Measurements from ENCODE around the gene DHRS12. TPM values are rescaled to one million over a fixed set of nuclear protein-coding genes. Genes with fewer than 3 reads are reported as not detected.

Gene DHRS12
- total and polyA plus RNA-seq, 3 donors from 2014 or later = 11.4 to 16.8 (median 15.9) TPM

GRCh38 chr13:51764184-51765141, 39.5 kb downstream of the DHRS12 start:
- intact Hi-C loops (cut with DNase I; ENCODE audit: low total_unique reads) = no loop called here
- Histone ChIP-seq H3K27me3 (no peaks in the 10 kb centered on the region), H3K36me3 (ENCODE audit: low read depth, missing control alignments) (no peaks in the 10 kb centered on the region), H3K9me3 (no peaks in the 10 kb centered on the region), H3K4me1 (peaks cover 29% of the 10 kb centered on the region), H3K4me3 (no peak overlapping the region), H3K27ac (peak overlapping the region; percentile 68 to 89)
- TF ChIP-seq CTCF (IDR thresholded peaks at IDR 0.05) = no peak
- TF ChIP-seq POLR2A (IDR thresholded peaks at IDR 0.05) = no peak
- 50 to 51% methylated on average over 12 of the region's 12 CpGs for WGBS, 2 donors
- DNase-seq = peak; percentile 87

- WGBS, 2 donors = 91 to 95% methylated on average over 2 of the region's 2 CpGs
- intact Hi-C loops (cut with DNase I; ENCODE audit: low total_unique reads) = no loop called here
Observed at GRCh38 chr13:51763486-51763885, 40.5 kb downstream of the DHRS12 start.

GRCh38 chr13:51761643-51762350, 42.2 kb downstream of the DHRS12 start:
- intact Hi-C loops (cut with DNase I; ENCODE audit: low total_unique reads) = no loop called here
- Histone ChIP-seq H3K36me3 (ENCODE audit: low read depth, missing control alignments) (no peaks in the 10 kb centered on the region), H3K27me3 (no peaks in the 10 kb centered on the region), H3K4me3 (no peak overlapping the region), H3K4me1 (peaks cover 16% of the 10 kb centered on the region), H3K27ac (no peak overlapping the region), H3K9me3 (no peaks in the 10 kb centered on the region)
- no peak for TF ChIP-seq POLR2A (IDR thresholded peaks at IDR 0.05)
- no peak for TF ChIP-seq CTCF (IDR thresholded peaks at IDR 0.05)
- WGBS, 2 donors = 96 to 97% methylated on average over 16 of the region's 16 CpGs
- DNase-seq = no peak

More at GRCh38 chr13:51763486-51763885, 40.5 kb downstream of the DHRS12 start:
- Histone ChIP-seq H3K4me3 (no peak overlapping the region), H3K36me3 (ENCODE audit: low read depth, missing control alignments) (no peaks in the 10 kb centered on the region), H3K9me3 (no peaks in the 10 kb centered on the region), H3K4me1 (peaks cover 19% of the 10 kb centered on the region), H3K27me3 (no peaks in the 10 kb centered on the region), H3K27ac (peak overlapping the region; percentile 68 to 89)
- DNase-seq = no peak
- TF ChIP-seq CTCF (IDR thresholded peaks at IDR 0.05) (no peak), POLR2A (IDR thresholded peaks at IDR 0.05) (no peak)

- Histone ChIP-seq H3K27ac (peak overlapping the region; percentile 49 to 71), H3K27me3 (no peaks in the 10 kb centered on the region), H3K9me3 (no peaks in the 10 kb centered on the region), H3K36me3 (ENCODE audit: low read depth, missing control alignments) (no peaks in the 10 kb centered on the region), H3K4me1 (peaks cover 16% of the 10 kb centered on the region), H3K4me3 (no peak overlapping the region)
- TF ChIP-seq POLR2A (IDR thresholded peaks at IDR 0.05) (no peak), CTCF (IDR thresholded peaks at IDR 0.05) (no peak)
- intact Hi-C loops (cut with DNase I; ENCODE audit: low total_unique reads) = no loop called here
- WGBS, 2 donors = 55 to 57% methylated on average over 12 of the region's 12 CpGs
- peak; percentile 71 for DNase-seq
Observed at GRCh38 chr13:51760592-51760991, 43.4 kb downstream of the DHRS12 start.

All from testis (tissue), 3 donors.